Measurements from ENCODE around the gene LYPD6.

Gene LYPD6

GRCh38 chr2:149320362-149320761 lies 10.0 kb upstream of the LYPD6 start:
- no peak overlapping the region for H3K4me3 ChIP-seq (ENCODE audit: low read depth, low read length)
- TF ChIP-seq POLR2A (IDR thresholded peaks at IDR 0.05; ENCODE audit: extremely low read depth, insufficient read length): no peak
- no peak for TF ChIP-seq MYC (IDR thresholded peaks at IDR 0.05; ENCODE audit: low read depth, low read length)
- TF ChIP-seq MAX (IDR thresholded peaks at IDR 0.05; ENCODE audit: low read depth, low read length): no peak
- TF ChIP-seq CTCF (IDR thresholded peaks at IDR 0.05; ENCODE audit: low read depth, low read length): no peak
- no peak for DNase-seq (ENCODE audit: low read depth)

- DNase-seq (ENCODE audit: low read depth): peak; percentile 71
- TF ChIP-seq POLR2A (IDR thresholded peaks at IDR 0.05; ENCODE audit: extremely low read depth, insufficient read length) (no peak), MAX (IDR thresholded peaks at IDR 0.05; ENCODE audit: low read depth, low read length) (no peak), MYC (IDR thresholded peaks at IDR 0.05; ENCODE audit: low read depth, low read length) (no peak), CTCF (IDR thresholded peaks at IDR 0.05; ENCODE audit: low read depth, low read length) (peak; percentile 64)
- H3K4me3 ChIP-seq (ENCODE audit: low read depth, low read length): peak overlapping the region; percentile 63
Observed at GRCh38 chr2:149329068-149329467, 1.3 kb upstream of the LYPD6 start.

- DNase-seq (ENCODE audit: low read depth): peak; percentile 66
- peak overlapping the region; percentile 63 for H3K4me3 ChIP-seq (ENCODE audit: low read depth, low read length)
- TF ChIP-seq MAX (IDR thresholded peaks at IDR 0.05; ENCODE audit: low read depth, low read length) (no peak), POLR2A (IDR thresholded peaks at IDR 0.05; ENCODE audit: extremely low read depth, insufficient read length) (no peak), MYC (IDR thresholded peaks at IDR 0.05; ENCODE audit: low read depth, low read length) (no peak), CTCF (IDR thresholded peaks at IDR 0.05; ENCODE audit: low read depth, low read length) (no peak)
Observed at GRCh38 chr2:149329489-149330126, 779 bp upstream of the LYPD6 start.

GRCh38 chr2:149331023-149331400 lies 625 bp downstream of the LYPD6 start:
- H3K4me3 ChIP-seq (ENCODE audit: low read depth, low read length): peak overlapping the region; percentile 56
- TF ChIP-seq CTCF (IDR thresholded peaks at IDR 0.05; ENCODE audit: low read depth, low read length) (no peak), MAX (IDR thresholded peaks at IDR 0.05; ENCODE audit: low read depth, low read length) (no peak)
- DNase-seq (ENCODE audit: low read depth): no peak

- TF ChIP-seq MAX (IDR thresholded peaks at IDR 0.05; ENCODE audit: low read depth, low read length) (no peak), POLR2A (IDR thresholded peaks at IDR 0.05; ENCODE audit: extremely low read depth, insufficient read length) (no peak), CTCF (IDR thresholded peaks at IDR 0.05; ENCODE audit: low read depth, low read length) (no peak), MYC (IDR thresholded peaks at IDR 0.05; ENCODE audit: low read depth, low read length) (no peak)
- no peak overlapping the region for H3K4me3 ChIP-seq (ENCODE audit: low read depth, low read length)
- no peak for DNase-seq (ENCODE audit: low read depth)
Observed at GRCh38 chr2:149332364-149332763, 2.0 kb downstream of the LYPD6 start.

Data from NB4 (cell line).